OCI-LY3 (cell line): ENCODE results near the gene AP4M1.

ENCODE experiments used
- CTCF ChIP-seq: fragments of 200-600, 300-600 bp; sonication (generic); IDR thresholded peaks from 2 replicates; pipeline ENCODE4 v1.5.1; 2014; ENCODE audit warnings: antibody characterized with exemption, low read length, low read depth
- EZH2phosphoT487 ChIP-seq: fragments of 200-600 bp; shearing (Covaris generic); IDR thresholded peaks from 2 replicates; pipeline ENCODE4 v1.6.1; 2018; ENCODE audit warnings: antibody characterized with exemption, mixed run types, low read depth

DNA sequence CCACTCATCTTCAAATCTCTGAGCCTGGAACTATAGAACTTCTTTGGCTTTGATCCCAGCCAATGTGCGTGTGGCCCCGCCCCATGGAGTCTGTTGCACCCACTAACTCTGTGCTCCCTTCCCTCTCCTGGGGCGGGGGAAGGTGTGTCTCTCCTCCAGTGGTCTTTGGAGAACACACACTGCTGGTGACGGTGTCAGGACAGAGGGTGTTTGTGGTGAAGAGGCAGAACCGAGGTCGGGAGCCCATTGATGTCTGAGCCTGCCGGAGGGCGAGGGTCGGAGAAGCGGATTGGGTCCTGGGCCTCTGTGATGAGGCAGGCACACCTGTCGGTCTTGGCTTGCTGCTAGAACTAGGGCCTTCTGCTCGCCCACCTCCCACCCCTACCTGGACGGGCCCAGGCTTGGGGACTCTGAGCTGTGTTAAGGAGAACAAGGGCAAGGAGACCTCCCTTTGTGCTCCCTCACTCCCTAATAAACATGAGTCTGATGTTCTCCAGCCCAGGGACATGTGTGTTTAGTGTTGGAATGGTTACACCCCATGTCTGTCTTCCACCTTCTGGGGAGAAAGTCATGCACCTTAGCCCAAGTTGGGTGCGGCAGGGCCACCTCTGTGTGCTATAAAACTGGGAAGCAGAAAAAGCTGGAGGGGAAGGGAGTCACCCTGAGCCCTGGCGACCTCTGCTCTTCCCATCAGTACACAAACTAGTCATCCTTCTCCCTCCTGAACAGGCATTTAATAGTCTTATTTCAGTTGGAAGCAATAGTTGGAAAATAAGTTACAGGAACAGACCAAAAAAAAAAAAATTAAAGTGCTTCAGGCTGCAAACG is 52.5 kb downstream of the AP4M1 start:
- TF ChIP-seq CTCF (no peak), EZH2phosphoT487 (no peak)
